GM18508 (cell line): ENCODE measurements around the gene NPB.

Source experiments
- ATAC-seq: cut with Tn5 transposase; IDR thresholded peaks from one replicate; pipeline ENCODE4 v1.9.1; 2021; ENCODE audit warnings: moderate number of reproducible peaks; ENCODE audit not compliant: insufficient read depth, unreplicated experiment

The NPB gene

GRCh38 chr17:81934850-81935708 lies 33.0 kb downstream of the NPB start:
- ATAC-seq, result no peak

GRCh38 chr17:81935709-81936084 lies 33.7 kb downstream of the NPB start:
- no peak for ATAC-seq

- no peak for ATAC-seq
Observed at GRCh38 chr17:81939218-81939617, 37.2 kb downstream of the NPB start.

- no peak for ATAC-seq
Observed at GRCh38 chr17:81939881-81940385, 37.9 kb downstream of the NPB start.

- ATAC-seq, result no peak
Observed at GRCh38 chr17:81940538-81941483, 38.8 kb downstream of the NPB start.

GRCh38 chr17:81941484-81942166 lies 39.6 kb downstream of the NPB start:
- no peak for ATAC-seq

GRCh38 chr17:81942167-81942553 lies 40.1 kb downstream of the NPB start:
- ATAC-seq, result no peak

- ATAC-seq, result no peak
Observed at GRCh38 chr17:81944858-81945257, 42.8 kb downstream of the NPB start.

GRCh38 chr17:81947189-81947588 lies 45.2 kb downstream of the NPB start, which contains the start of gene MYADML2:
Gene MYADML2, minus strand, starts transcription at chr17:81947233. Its CDS starts 5,492 bp downstream, at chr17:81941741.
- ATAC-seq, result no peak

- no peak for ATAC-seq
Observed at GRCh38 chr17:81948635-81949378, 46.8 kb downstream of the NPB start.

GRCh38 chr17:81950501-81950900 lies 48.5 kb downstream of the NPB start:
- no peak for ATAC-seq

- no peak for ATAC-seq
Observed at GRCh38 chr17:81951785-81952684, 50.0 kb downstream of the NPB start.
